H1 (cell line): Measurements from ENCODE around the gene SMG9. TPM values are rescaled to one million over a fixed set of nuclear protein-coding genes. Genes with fewer than 3 reads are reported as not detected.
"Not testable (repeated sequence)": the region's sequence is repeated elsewhere in the genome, so short reads cannot be mapped to it uniquely, and the experiment has no call there.

Experiments
- CTCF ChIA-PET: fragments of 300-600 bp; sonication (Branson Sonifier 250); formaldehyde crosslinking; loops from one replicate; lab custom pipeline; 2021; ENCODE audit not compliant: partially characterized antibody; lab: Charles Lee
- POLR2A ChIA-PET: fragments of 300-600 bp; sonication (Branson Sonifier 250); formaldehyde crosslinking; loops from one replicate; lab custom pipeline; 2021; ENCODE audit warnings: inconsistent platforms; ENCODE audit not compliant: partially characterized antibody; lab: Charles Lee
- DNase-seq, 2 experiments: peaks; one replicate each; pipeline versions ENCODE4 v3.0.0 to v3.0.0-alpha.2; 2010 to 2022; ENCODE audit warnings: low spot score in 2 of 2, low read depth in 1 of 2, mixed read lengths in 1 of 2
- FAIRE-seq: peaks from 2 replicates; lab custom pipeline; 2011; peaks lifted over from hg19 to GRCh38; lab: Jason Lieb, UNC
- H2AFZ ChIP-seq: 2 replicates; pipeline ENCODE4 v1.8.1; 2012; ENCODE audit warnings: low read length, inconsistent platforms
- H2AK5ac ChIP-seq: 2 replicates; pipeline ENCODE4 v1.6.1; 2013; ENCODE audit warnings: low read depth, low read length
- H2BK120ac ChIP-seq: replicated peaks from 2 replicates; pipeline ENCODE3; 2013; ENCODE audit warnings: low read depth, low read length, inconsistent platforms
- H2BK12ac ChIP-seq: 2 replicates; pipeline ENCODE4 v1.6.1; 2013; ENCODE audit warnings: low read depth, low read length
- H2BK15ac ChIP-seq: 2 replicates; pipeline ENCODE4 v1.6.1; 2013; ENCODE audit warnings: low read length
- H2BK20ac ChIP-seq: 2 replicates; pipeline ENCODE4 v1.6.1; 2013; ENCODE audit warnings: low read length
- H2BK5ac ChIP-seq: 2 replicates; pipeline ENCODE4 v1.6.1; 2013; ENCODE audit warnings: low read depth, low read length
- H3K14ac ChIP-seq: 2 replicates; pipeline ENCODE4 v1.6.1; 2013; ENCODE audit warnings: inconsistent platforms; ENCODE audit not compliant: insufficient read length
- H3K18ac ChIP-seq: 2 replicates; pipeline ENCODE4 v1.6.1; 2013; ENCODE audit warnings: low read length; ENCODE audit errors: extremely low read depth
- H3K23ac ChIP-seq: 2 replicates; pipeline ENCODE4 v1.6.1; 2013; ENCODE audit warnings: inconsistent platforms; ENCODE audit not compliant: insufficient read length
- H3K23me2 ChIP-seq: 2 replicates; pipeline ENCODE4 v1.6.1; 2013; ENCODE audit warnings: low read depth, low read length
- H3K27ac ChIP-seq: 2 replicates; pipeline ENCODE4 v1.6.1; 2011; ENCODE audit warnings: low read depth, low read length, inconsistent platforms
- H3K27me3 ChIP-seq, 4 experiments: replicated peaks in 1 of 4; 1 replicate in 1 of 4; 2 replicates in 3 of 4; pipeline versions ENCODE4 v1.6.1 to v1.8.1; 2011 to 2013; ENCODE audit warnings: low read length in 3 of 4, mild to moderate bottlenecking in 3 of 4, inconsistent platforms in 2 of 4, mixed read lengths in 2 of 4, moderate library complexity in 1 of 4; ENCODE audit not compliant: control insufficient read depth in 3 of 4, insufficient read depth in 3 of 4; ENCODE audit errors: extremely low read depth in 1 of 4
- H3K36me3 ChIP-seq, 4 experiments: 2 replicates each; pipeline versions ENCODE4 v1.6.1 to v1.8.1; 2011 to 2013; ENCODE audit warnings: mild to moderate bottlenecking in 4 of 4, low read length in 3 of 4, moderate library complexity in 2 of 4, control low read depth in 1 of 4, inconsistent platforms in 1 of 4; ENCODE audit not compliant: insufficient read depth in 4 of 4, control insufficient read depth in 2 of 4
- H3K4ac ChIP-seq: replicated peaks from 2 replicates; pipeline ENCODE3; 2013; ENCODE audit warnings: low read length, low read depth, mixed read lengths, inconsistent platforms; ENCODE audit not compliant: insufficient read length
- H3K4me1 ChIP-seq, 4 experiments: replicated peaks in 1 of 4; 1 replicate in 1 of 4; 2 replicates in 3 of 4; pipeline versions ENCODE4 v1.6.1 to v1.8.1; 2011 to 2013; ENCODE audit warnings: low read length in 3 of 4, inconsistent platforms in 2 of 4, mixed read lengths in 1 of 4; ENCODE audit not compliant: insufficient read depth in 4 of 4, control insufficient read depth in 3 of 4
- H3K4me2 ChIP-seq, 2 experiments: 2 replicates each; pipeline versions ENCODE4 v1.6.1 to v1.8.1; 2011 to 2013; ENCODE audit warnings: low read depth in 2 of 2, low read length in 2 of 2, control low read depth in 1 of 2, inconsistent platforms in 1 of 2, mild to moderate bottlenecking in 1 of 2; ENCODE audit not compliant: insufficient read depth in 1 of 2
- H3K4me3 ChIP-seq, 4 experiments: fragments of 200-600, 300-600 bp in 1 of 4; sonication (generic), shearing (Covaris generic), sonication (Bioruptor Twin) in 1 of 4; 2 replicates each; pipeline versions ENCODE4 v1.5.1 to v1.8.1; 2011 to 2016; ENCODE audit warnings: low read length in 4 of 4, low read depth in 3 of 4, control low read depth in 2 of 4, inconsistent platforms in 2 of 4, mild to moderate bottlenecking in 2 of 4, mixed read lengths in 1 of 4, moderate library complexity in 1 of 4; ENCODE audit not compliant: insufficient read depth in 2 of 4; ENCODE audit errors: extremely low read depth in 1 of 4
- H3K56ac ChIP-seq: replicated peaks from 2 replicates; pipeline ENCODE3; 2013; ENCODE audit warnings: low read depth, mild to moderate bottlenecking, mixed read lengths, low read length, inconsistent platforms; ENCODE audit not compliant: insufficient read length
- H3K79me1 ChIP-seq: 2 replicates; pipeline ENCODE4 v1.6.1; 2013; ENCODE audit warnings: low read depth, low read length, control low read depth
- H3K79me2 ChIP-seq, 2 experiments: 2 replicates each; pipeline versions ENCODE4 v1.6.1 to v1.8.1; 2012 to 2013; ENCODE audit warnings: low read length in 2 of 2, mild to moderate bottlenecking in 2 of 2, inconsistent platforms in 1 of 2; ENCODE audit not compliant: insufficient read depth in 2 of 2, control insufficient read depth in 1 of 2
- H3K9ac ChIP-seq, 4 experiments: replicated peaks in 1 of 4; 1 replicate in 1 of 4; 2 replicates in 3 of 4; pipeline versions ENCODE4 v1.6.1 to v1.8.1; 2011 to 2013; ENCODE audit warnings: low read depth in 3 of 4, low read length in 3 of 4, control low read depth in 2 of 4, mild to moderate bottlenecking in 2 of 4, moderate library complexity in 2 of 4, inconsistent platforms in 1 of 4; ENCODE audit errors: extremely low read depth in 1 of 4
- H3K9me3 ChIP-seq, 2 experiments: 2 replicates each; pipeline versions ENCODE4 v1.6.1 to v1.8.1; 2012 to 2013; ENCODE audit warnings: mild to moderate bottlenecking in 2 of 2, moderate library complexity in 2 of 2, control low read depth in 1 of 2, inconsistent platforms in 1 of 2, low read depth in 1 of 2, low read length in 1 of 2, mixed read lengths in 1 of 2; ENCODE audit not compliant: insufficient read depth in 2 of 2
- H4K20me1 ChIP-seq, 2 experiments: replicated peaks in 1 of 2; 2 replicates each; pipeline versions ENCODE3 to v1.8.1; 2011 to 2013; ENCODE audit warnings: inconsistent platforms in 2 of 2, low read length in 2 of 2, mild to moderate bottlenecking in 1 of 2; ENCODE audit not compliant: insufficient read depth in 2 of 2, control insufficient read depth in 1 of 2
- H4K5ac ChIP-seq: 2 replicates; pipeline ENCODE4 v1.6.1; 2013; ENCODE audit warnings: low read length, low read depth, mixed read lengths, inconsistent platforms; ENCODE audit not compliant: insufficient read length
- H4K8ac ChIP-seq: 2 replicates; pipeline ENCODE4 v1.8.0; 2013; ENCODE audit warnings: mild to moderate bottlenecking, moderate library complexity, low read length, inconsistent platforms; ENCODE audit not compliant: insufficient read depth; ENCODE audit errors: extremely low read depth
- H4K91ac ChIP-seq: replicated peaks from 2 replicates; pipeline ENCODE3; 2013; ENCODE audit warnings: low read length, mixed read lengths, inconsistent platforms; ENCODE audit not compliant: insufficient read length
- BCL11A ChIP-seq, 2 experiments: IDR thresholded peaks; one replicate each; pipeline ENCODE4 v1.6.1; 2011; ENCODE audit warnings: low read depth in 2 of 2, low read length in 2 of 2, mild to moderate bottlenecking in 2 of 2
- CREB1 ChIP-seq: IDR thresholded peaks from 2 replicates; pipeline ENCODE4 v1.6.1; 2012; ENCODE audit warnings: inconsistent platforms
- E2F6 ChIP-seq: IDR thresholded peaks from 2 replicates; pipeline ENCODE4 v1.6.1; 2012; ENCODE audit warnings: inconsistent platforms
- EZH2 ChIP-seq: fragments of 200-600 bp; sonication (generic); IDR thresholded peaks from 2 replicates; pipeline ENCODE4 v1.7.1; 2012; ENCODE audit warnings: low read depth, mild to moderate bottlenecking, moderate library complexity, low read length, inconsistent platforms; ENCODE audit not compliant: severe bottlenecking
- WGBS, 2 experiments: shearing (Covaris generic) in 1 of 2; methylation state at CpG; one replicate each; pipeline versions ENCODE4 v1.1.6 to v1.1.7; 2013 to 2015; ENCODE audit warnings: low lambda C conversion rate in 2 of 2, mixed read lengths in 2 of 2, inconsistent platforms in 1 of 2, low coverage in 1 of 2, missing lambda C conversion rate in 1 of 2; ENCODE audit not compliant: insufficient replicate concordance in 2 of 2, insufficient coverage in 1 of 2, insufficient read length in 1 of 2; ENCODE audit errors: extremely low coverage in 1 of 2, missing lambda C conversion rate in 1 of 2; 5-methylcytosine and 5-hydroxymethylcytosine counted together
- polyA plus RNA-seq, 7 experiments: library from polyadenylated mRNA; depleted of rRNA in 3 of 7; stranded (reverse) in 5 of 7; unstranded in 2 of 7; fragments of >200 nt in 5 of 7; fragments of 200-250 nt in 2 of 7; gene quantifications; 1 replicate in 5 of 7; 2 replicates in 1 of 7; 4 replicates in 1 of 7; pipeline versions ENCODE4 v1.2.1 to v1.2.3, GENCODE V29; 2011 to 2013; ENCODE audit warnings: missing spikeins in 2 of 7, mixed read lengths in 2 of 7
- total RNA-seq: library from RNA; stranded (reverse); fragmentation: NEBNext Ultra II Directional; extraction: Animal tissue kit (Norgen Biotek cat#: 25700); gene quantifications from 2 replicates; pipeline ENCODE4 v1.2.1, GENCODE V29; 2021

SMG9 gene
- total and polyA plus RNA-seq, 2 of the 8 experiments (the other 6 are each of a cell fraction or from before 2014, with no cell fraction given) = 20.4 to 28.7 TPM

GRCh38 chr19:43682824-43683661, 71.7 kb downstream of the SMG9 start (continued):
- TF ChIP-seq E2F6 = no peak
- TF ChIP-seq BCL11A (IDR thresholded peaks at IDR 0.05; ENCODE audit: low read depth in 2 of 2, low read length in 2 of 2) = no peak
- no peak for TF ChIP-seq EZH2
- TF ChIP-seq CREB1 = no peak
- TF ChIP-seq, all 59 proteins: peak for 0

GRCh38 chr19:43682269-43682668, 72.5 kb downstream of the SMG9 start:
- H4K20me1 ChIP-seq, H2AFZ ChIP-seq, H3K18ac ChIP-seq, H2BK12ac ChIP-seq, H3K27ac ChIP-seq, H3K4me3 ChIP-seq, H3K4me2 ChIP-seq, DNase-seq, CTCF ChIA-PET, H4K5ac ChIP-seq, H4K8ac ChIP-seq, H3K79me2 ChIP-seq, H3K9ac ChIP-seq, H3K4me1 ChIP-seq, H3K9me3 ChIP-seq, H3K4ac ChIP-seq, H2BK15ac ChIP-seq, H3K23me2 ChIP-seq, H3K56ac ChIP-seq, H3K36me3 ChIP-seq, FAIRE-seq, H3K27me3 ChIP-seq, H2AK5ac ChIP-seq, H4K91ac ChIP-seq, H2BK20ac ChIP-seq, H3K14ac ChIP-seq, H3K79me1 ChIP-seq, H2BK5ac ChIP-seq, POLR2A ChIA-PET, H3K23ac ChIP-seq, H2BK120ac ChIP-seq: not testable (repeated sequence)
- whole genome bisulfite sequencing, 2 experiments = 97% methylated on average over 5 of the region's 5 CpGs; no CpG with 5 or more reads in 1 of the 2 experiments
